Gastrocnemius medialis (tissue), 4 donors: ENCODE results near the gene BRF1. TPM values are rescaled to one million over a fixed set of nuclear protein-coding genes. Genes with fewer than 3 reads are reported as not detected.
A peak's percentile ranks its signal among the peaks of the same experiment; 100 is the strongest.

Experiments
- ATAC-seq, 2 donors: fragments of 150-250 bp; one replicate each; pipeline ENCODE4 v1.9.1; 2016
- DNase-seq, 2 donors: peaks; one replicate each; pipeline ENCODE4 v3.0.0-alpha.2; 2019
- H3K27ac ChIP-seq, 4 donors: fragments of 200-600 bp; sonication (generic); 1 replicate in 1 of 4; 2 replicates in 3 of 4; pipeline ENCODE4 v1.5.1; 2016 to 2018; ENCODE audit warnings: mild to moderate bottlenecking in 2 of 4, moderate library complexity in 1 of 4
- H3K27me3 ChIP-seq, 3 donors: fragments of 200-600 bp; sonication (generic) in 2 of 3; 1 replicate in 1 of 3; 2 replicates in 2 of 3; pipeline versions ENCODE4 v1.5.1 to v1.6.0; 2016 to 2019; ENCODE audit warnings: mild to moderate bottlenecking in 1 of 3, moderate library complexity in 1 of 3
- H3K36me3 ChIP-seq, 2 donors: fragments of 200-600 bp; sonication (generic) in 1 of 2; one replicate each; pipeline ENCODE4 v1.5.1; 2017 to 2018
- H3K4me1 ChIP-seq, 2 donors: fragments of 200-600 bp; sonication (generic) in 1 of 2; one replicate each; pipeline ENCODE4 v1.5.1; 2016 to 2017; ENCODE audit warnings: mild to moderate bottlenecking in 2 of 2
- H3K4me3 ChIP-seq, 4 donors: fragments of 200-600 bp; sonication (generic) in 3 of 4; 1 replicate in 1 of 4; 2 replicates in 3 of 4; pipeline ENCODE4 v1.5.1; 2016 to 2019; ENCODE audit warnings: mild to moderate bottlenecking in 2 of 4
- H3K9me3 ChIP-seq, 3 donors: fragments of 200-600 bp; sonication (generic) in 2 of 3; 1 replicate in 1 of 3; 2 replicates in 2 of 3; pipeline ENCODE4 v1.5.1; 2016 to 2019
- POLR2A ChIP-seq, 2 donors: fragments of 450-650 bp; IDR thresholded peaks; one replicate each; pipeline ENCODE4 v1.6.1; 2017; ENCODE audit warnings: antibody characterized with exemption in 2 of 2, mild to moderate bottlenecking in 2 of 2, moderate library complexity in 2 of 2
- in situ Hi-C, 4 donors: fragments of 200-750 bp; cut with MboI; loops; one replicate each; pipeline versions ENCODE4 v1.15.0 to v1.8.0; 2017; ENCODE audit warnings: low sequenced_read_pairs in 4 of 4
- intact Hi-C: fragments of 100-400 bp; cut with DNase I; formaldehyde crosslinking; loops from one replicate; pipeline ENCODE4 v1.15.1; 2023; ENCODE audit warnings: low total_unique reads
- total RNA-seq, 4 donors: library from RNA; depleted of rRNA; stranded (reverse); fragments of >200 nt; gene quantifications; one replicate each; pipeline versions ENCODE4 v1.1.0 to v1.2.3, GENCODE V29; 2016
- TF ChIP-seq, protein P1 (sequence below), 5 experiments: fragments of 450-650 bp in 3 of 5; fragments of 200-600 bp in 2 of 5; sonication (generic) in 2 of 5; IDR thresholded peaks in 4 of 5; conservative IDR thresholded peaks in 1 of 5; 1 replicate in 4 of 5; 2 replicates in 1 of 5; pipeline ENCODE4 v1.5.1; 2016 to 2019; ENCODE audit warnings: antibody characterized with exemption in 5 of 5, mild to moderate bottlenecking in 3 of 5, moderate library complexity in 3 of 5

BRF1 gene
- total RNA-seq, 4 donors from 2014 or later: 19.5 to 27.4 (median 21.4) TPM

DNA sequence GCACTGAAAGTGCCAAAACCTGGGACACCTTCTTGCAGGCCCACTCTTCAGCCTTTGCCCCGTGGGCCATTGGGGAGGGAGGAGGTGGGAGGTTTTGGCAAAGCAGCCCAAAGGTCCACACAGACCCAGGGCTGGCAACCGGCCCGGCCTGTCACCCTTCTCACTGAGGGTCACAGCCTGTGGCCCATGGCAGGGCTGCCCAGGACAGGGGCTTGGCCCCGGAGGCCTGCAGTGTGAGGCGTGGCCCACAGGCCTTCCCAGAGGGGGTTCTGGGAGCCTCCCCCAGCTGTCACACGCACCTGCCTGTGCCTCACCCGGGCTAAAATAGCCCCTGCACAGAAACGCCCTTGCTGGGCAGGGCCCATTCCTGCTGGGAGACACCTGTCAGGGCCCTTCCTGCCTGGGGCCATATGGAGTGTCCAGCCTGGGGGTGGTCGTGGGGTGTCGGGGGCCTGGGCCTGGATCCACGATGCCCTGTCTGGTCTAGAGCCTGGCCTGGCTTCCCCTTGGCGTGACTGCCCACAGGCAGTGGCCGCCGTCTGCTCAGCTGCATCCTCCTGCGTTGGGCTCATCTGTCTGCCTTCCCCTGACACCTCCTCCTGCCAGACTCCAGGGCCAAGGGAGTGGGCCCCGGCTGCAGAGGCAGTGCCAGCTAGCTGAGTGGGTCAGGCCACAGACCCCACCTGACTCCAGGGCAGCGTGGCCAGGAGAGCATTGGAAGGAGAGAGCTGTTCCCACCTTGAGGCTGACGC, 33.0 kb upstream of the BRF1 start:
- DNase-seq (no peak), ATAC-seq (peak in 1 of 2 donors; percentile 23)
- in situ Hi-C loops (loop anchor here in 1 of 4 donors (25.0 kb wide), 1 partner anchor 121 kb away; no protein-coding TSS in a partner anchor), intact Hi-C loops (no loop called here)
- TF ChIP-seq, protein P1, sequence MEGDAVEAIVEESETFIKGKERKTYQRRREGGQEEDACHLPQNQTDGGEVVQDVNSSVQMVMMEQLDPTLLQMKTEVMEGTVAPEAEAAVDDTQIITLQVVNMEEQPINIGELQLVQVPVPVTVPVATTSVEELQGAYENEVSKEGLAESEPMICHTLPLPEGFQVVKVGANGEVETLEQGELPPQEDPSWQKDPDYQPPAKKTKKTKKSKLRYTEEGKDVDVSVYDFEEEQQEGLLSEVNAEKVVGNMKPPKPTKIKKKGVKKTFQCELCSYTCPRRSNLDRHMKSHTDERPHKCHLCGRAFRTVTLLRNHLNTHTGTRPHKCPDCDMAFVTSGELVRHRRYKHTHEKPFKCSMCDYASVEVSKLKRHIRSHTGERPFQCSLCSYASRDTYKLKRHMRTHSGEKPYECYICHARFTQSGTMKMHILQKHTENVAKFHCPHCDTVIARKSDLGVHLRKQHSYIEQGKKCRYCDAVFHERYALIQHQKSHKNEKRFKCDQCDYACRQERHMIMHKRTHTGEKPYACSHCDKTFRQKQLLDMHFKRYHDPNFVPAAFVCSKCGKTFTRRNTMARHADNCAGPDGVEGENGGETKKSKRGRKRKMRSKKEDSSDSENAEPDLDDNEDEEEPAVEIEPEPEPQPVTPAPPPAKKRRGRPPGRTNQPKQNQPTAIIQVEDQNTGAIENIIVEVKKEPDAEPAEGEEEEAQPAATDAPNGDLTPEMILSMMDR (IDR thresholded peaks at IDR 0.05 in 4 of 5, conservative IDR thresholded peaks at IDR 0.05 in 1 of 5): no peak
- TF ChIP-seq POLR2A (IDR thresholded peaks at IDR 0.05): no peak
- H3K36me3 ChIP-seq: no peaks in the 10 kb centered on the region
- H3K4me1 ChIP-seq: peaks cover 78 to 86% of the 10 kb centered on the region in 2 donors
- H3K27ac ChIP-seq: peak overlapping the region in 3 of 4 donors; percentile 35 to 59 (median 46)
- no peaks in the 10 kb centered on the region for H3K27me3 ChIP-seq
- H3K9me3 ChIP-seq: no peaks in the 10 kb centered on the region
- no peak overlapping the region for H3K4me3 ChIP-seq

DNA sequence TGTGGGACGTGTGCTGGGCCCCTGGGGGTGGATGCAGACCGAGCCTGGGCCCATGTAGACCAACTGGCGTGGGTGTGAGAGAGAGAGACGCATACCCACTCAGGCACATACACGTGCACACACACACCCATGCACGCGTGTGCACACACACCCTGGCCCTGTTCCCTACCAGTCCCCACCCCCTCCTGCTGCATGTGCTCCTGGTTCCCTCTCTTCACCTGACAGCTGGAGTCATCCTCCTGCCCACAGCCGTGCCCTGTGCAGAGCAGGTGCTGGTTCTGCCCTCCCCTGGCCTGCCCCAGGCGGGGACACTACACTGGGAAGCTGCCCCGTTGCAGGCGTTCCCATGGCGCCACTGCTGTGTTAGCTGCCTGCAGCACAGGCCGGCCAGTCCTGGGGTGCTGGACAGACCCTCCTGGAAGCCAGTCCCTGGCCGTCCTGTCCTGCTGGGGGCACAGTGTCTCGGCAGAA, 32.3 kb upstream of the BRF1 start:
- Histone ChIP-seq H3K4me3 (no peak overlapping the region), H3K4me1 (peaks cover 78 to 87% of the 10 kb centered on the region in 2 donors), H3K27ac (peak overlapping the region in 3 of 4 donors; percentile 35 to 59 (median 46)), H3K9me3 (no peaks in the 10 kb centered on the region), H3K27me3 (no peaks in the 10 kb centered on the region), H3K36me3 (no peaks in the 10 kb centered on the region)
- intact Hi-C loops: no loop called here
- ATAC-seq (no peak), DNase-seq (no peak)
- TF ChIP-seq POLR2A (IDR thresholded peaks at IDR 0.05): no peak
- TF ChIP-seq, protein P1 (IDR thresholded peaks at IDR 0.05 in 4 of 5, conservative IDR thresholded peaks at IDR 0.05 in 1 of 5): no peak
- in situ Hi-C loops: loop anchor here in 1 of 4 donors (25.0 kb wide), 1 partner anchor 121 kb away; no protein-coding TSS in a partner anchor

DNA sequence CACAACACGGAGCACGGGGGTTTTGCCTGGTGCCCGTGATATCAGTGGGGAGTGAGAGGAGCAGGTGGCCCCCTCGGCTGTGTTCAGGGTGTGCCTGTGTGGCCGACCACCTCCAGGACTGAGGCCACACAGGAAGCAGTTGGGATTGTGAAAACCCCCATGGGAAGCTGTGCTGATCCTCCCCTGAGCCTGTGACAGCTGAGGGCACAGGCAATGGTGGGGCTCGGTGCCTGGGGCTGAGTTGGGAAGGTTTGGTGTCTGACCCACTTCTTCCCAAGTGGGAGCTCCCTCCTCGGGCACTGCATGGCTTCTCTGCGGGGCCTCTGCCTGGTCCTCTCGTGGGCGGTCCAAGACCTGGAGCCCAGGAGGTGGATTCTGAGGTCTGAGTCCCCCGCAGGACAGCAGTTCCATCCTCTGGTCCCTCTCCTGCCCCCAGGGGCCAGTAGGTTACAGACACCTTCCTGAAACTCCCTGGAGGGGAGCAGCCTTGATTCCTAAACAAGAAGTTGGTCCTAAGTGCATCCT, 31.6 kb upstream of the BRF1 start:
- in situ Hi-C loops: loop anchor here in 1 of 4 donors (25.0 kb wide), 1 partner anchor 120 kb away; no protein-coding TSS in a partner anchor
- ATAC-seq: no peak
- no peak overlapping the region for H3K27ac ChIP-seq

DNA sequence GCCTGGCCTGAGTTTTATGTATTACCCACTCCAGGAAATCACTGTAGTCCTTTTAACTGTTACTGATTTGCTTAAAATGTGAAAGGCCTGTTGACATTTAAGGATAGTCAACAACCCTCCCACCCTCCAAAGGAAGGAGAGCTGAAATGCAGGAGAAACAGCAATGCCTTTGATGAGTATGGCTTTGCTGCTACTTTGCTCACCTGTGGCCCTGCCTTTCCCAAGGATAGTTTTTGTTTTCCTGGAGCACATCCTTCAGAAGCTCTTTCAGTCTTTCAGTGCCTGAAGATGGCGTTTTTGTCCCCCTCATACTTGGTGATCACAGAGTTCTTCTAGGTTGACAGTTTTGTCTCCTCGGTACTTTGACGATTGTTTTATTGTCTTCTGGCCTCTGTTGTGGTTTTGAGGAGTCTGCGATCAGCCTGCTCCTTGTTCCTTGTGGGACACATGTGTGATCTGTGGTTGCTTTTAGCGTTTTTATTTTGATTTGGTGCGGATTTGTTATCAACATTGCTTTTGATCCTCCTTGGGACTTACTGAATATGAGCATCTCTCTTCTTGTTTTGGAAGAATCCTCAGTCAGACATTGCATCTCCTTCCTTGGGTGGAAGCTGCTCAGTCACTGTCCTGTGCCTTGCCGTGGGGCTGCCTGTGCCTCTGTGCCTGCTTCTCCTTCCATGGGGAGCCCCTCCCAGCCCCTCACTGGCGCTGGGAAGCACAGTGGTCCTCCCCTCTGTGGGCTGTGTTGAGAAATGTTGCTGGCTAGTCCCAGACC, 31.0 kb upstream of the BRF1 start:
- H3K4me1 ChIP-seq: peaks cover 81 to 88% of the 10 kb centered on the region in 2 donors

More for the DNA sequence above, 31.6 kb upstream of the BRF1 start:
- intact Hi-C loops: no loop called here
- H3K9me3 ChIP-seq: no peaks in the 10 kb centered on the region
- DNase-seq: no peak
- TF ChIP-seq, protein P1 (IDR thresholded peaks at IDR 0.05 in 4 of 5, conservative IDR thresholded peaks at IDR 0.05 in 1 of 5): no peak
- no peak for TF ChIP-seq POLR2A (IDR thresholded peaks at IDR 0.05)
- H3K36me3 ChIP-seq: no peaks in the 10 kb centered on the region
- H3K4me1 ChIP-seq: peaks cover 78 to 87% of the 10 kb centered on the region in 2 donors
- H3K27me3 ChIP-seq: no peaks in the 10 kb centered on the region
- H3K4me3 ChIP-seq: no peak overlapping the region

More for the DNA sequence above, 31.0 kb upstream of the BRF1 start:
- Histone ChIP-seq H3K27me3 (no peaks in the 10 kb centered on the region), H3K36me3 (no peaks in the 10 kb centered on the region), H3K9me3 (no peaks in the 10 kb centered on the region), H3K4me3 (no peak overlapping the region), H3K27ac (peak overlapping the region in 1 of 4 donors; percentile 94)
- ATAC-seq (no peak), DNase-seq (no peak)
- in situ Hi-C loops: loop anchor here in 1 of 4 donors (25.0 kb wide), 1 partner anchor 119 kb away; no protein-coding TSS in a partner anchor
- intact Hi-C loops: no loop called here
- TF ChIP-seq POLR2A (IDR thresholded peaks at IDR 0.05): no peak
- TF ChIP-seq, protein P1 (IDR thresholded peaks at IDR 0.05 in 4 of 5, conservative IDR thresholded peaks at IDR 0.05 in 1 of 5): no peak
